ENCODE data around the gene SLC22A3.

The SLC22A3 gene

GRCh38 chr6:160398674-160399271 is 50.6 kb downstream of the SLC22A3 start:
- TF ChIP-seq CTCF (IDR thresholded peaks at IDR 0.05; ENCODE audit: control insufficient read depth, insufficient read depth, low read depth, low read length, missing control alignments) = no peak
- no peak for DNase-seq (ENCODE audit: low read depth)
- H3K4me3 ChIP-seq (ENCODE audit: control insufficient read depth, low read depth, low read length) = no peak overlapping the region

- no peak for TF ChIP-seq CTCF (IDR thresholded peaks at IDR 0.05; ENCODE audit: control insufficient read depth, insufficient read depth, low read depth, low read length, missing control alignments)
- no peak overlapping the region for H3K4me3 ChIP-seq (ENCODE audit: control insufficient read depth, low read depth, low read length)
- DNase-seq (ENCODE audit: low read depth) = no peak
Measured at GRCh38 chr6:160400446-160400845, 52.3 kb downstream of the SLC22A3 start.

- no peak for DNase-seq (ENCODE audit: low read depth)
- no peak overlapping the region for H3K4me3 ChIP-seq (ENCODE audit: control insufficient read depth, low read depth, low read length)
- TF ChIP-seq CTCF (IDR thresholded peaks at IDR 0.05; ENCODE audit: control insufficient read depth, insufficient read depth, low read depth, low read length, missing control alignments) = no peak
Measured at GRCh38 chr6:160408528-160408927, 60.4 kb downstream of the SLC22A3 start.

- no peak for TF ChIP-seq CTCF (IDR thresholded peaks at IDR 0.05; ENCODE audit: control insufficient read depth, insufficient read depth, low read depth, low read length, missing control alignments)
- no peak overlapping the region for H3K4me3 ChIP-seq (ENCODE audit: control insufficient read depth, low read depth, low read length)
- no peak for DNase-seq (ENCODE audit: low read depth)
Measured at GRCh38 chr6:160412993-160413392, 64.8 kb downstream of the SLC22A3 start.

GRCh38 chr6:160417146-160417545 is 69.0 kb downstream of the SLC22A3 start:
- TF ChIP-seq CTCF (IDR thresholded peaks at IDR 0.05; ENCODE audit: control insufficient read depth, insufficient read depth, low read depth, low read length, missing control alignments) = no peak
- no peak overlapping the region for H3K4me3 ChIP-seq (ENCODE audit: control insufficient read depth, low read depth, low read length)
- no peak for DNase-seq (ENCODE audit: low read depth)

- TF ChIP-seq CTCF (IDR thresholded peaks at IDR 0.05; ENCODE audit: control insufficient read depth, insufficient read depth, low read depth, low read length, missing control alignments) = no peak
- no peak overlapping the region for H3K4me3 ChIP-seq (ENCODE audit: control insufficient read depth, low read depth, low read length)
- no peak for DNase-seq (ENCODE audit: low read depth)
Measured at GRCh38 chr6:160417550-160417949, 69.4 kb downstream of the SLC22A3 start.

GRCh38 chr6:160418370-160418769 is 70.2 kb downstream of the SLC22A3 start:
- no peak overlapping the region for H3K4me3 ChIP-seq (ENCODE audit: control insufficient read depth, low read depth, low read length)
- DNase-seq (ENCODE audit: low read depth) = no peak
- TF ChIP-seq CTCF (IDR thresholded peaks at IDR 0.05; ENCODE audit: control insufficient read depth, insufficient read depth, low read depth, low read length, missing control alignments) = no peak

Measured in AG09309 (cell line).